Heart left ventricle (tissue), 13 donors: ENCODE data around the gene LYSMD3.

Experiments
- POLR2A ChIP-seq, 2 donors: fragments of 450-650 bp; IDR thresholded peaks; one replicate each; pipeline ENCODE4 v1.6.1; 2017; ENCODE audit warnings: antibody characterized with exemption in 2 of 2, mild to moderate bottlenecking in 2 of 2, moderate library complexity in 2 of 2
- TF ChIP-seq, protein P1 (sequence below), 12 donors: fragments of 200-600 bp; sonication (generic) in 4 of 12; IDR thresholded peaks; one replicate each; pipeline versions ENCODE4 v1.5.0 to v1.8.0; 2018 to 2022; ENCODE audit warnings: antibody characterized with exemption in 12 of 12, mild to moderate bottlenecking in 5 of 12
- donor health status: ischemic (EF 13 %, LVEDD 7.1; RV severe dilation, severe dysfunction).
- donor health status: DM: no; HTN: yes; CAD: no.
- donor health status: DM: no; HTN: no; CAD: no.
- donor health status: ischemic (EF 25% LVEDD 6.9; RV normal size, moderate dysfunction).
- donor health status: ischemic (EF 25% LVEDD 5.7; RV mildly dilated, moderate dysfunction).
- donor health status: ischemic (EF 35%, LVEDD 5.7; RV mildly dilated, moderate dysfunction).
- donor health status: nonischemic (EF 11% LVEDD 7.7; RV severe dilation, severe dysfunction).
- donor health status: DM: yes; HTN: yes; CAD: no.
- donor health status: PGD.
- donor health status: ischemic (EF 29% LVEDD 5.4; RV normal size, mild dysfunction).
- donor health status: nonischemic (EF 23%, LVEDD 6.1; RV moderate dilation, normal function).

- TF ChIP-seq, protein P1, sequence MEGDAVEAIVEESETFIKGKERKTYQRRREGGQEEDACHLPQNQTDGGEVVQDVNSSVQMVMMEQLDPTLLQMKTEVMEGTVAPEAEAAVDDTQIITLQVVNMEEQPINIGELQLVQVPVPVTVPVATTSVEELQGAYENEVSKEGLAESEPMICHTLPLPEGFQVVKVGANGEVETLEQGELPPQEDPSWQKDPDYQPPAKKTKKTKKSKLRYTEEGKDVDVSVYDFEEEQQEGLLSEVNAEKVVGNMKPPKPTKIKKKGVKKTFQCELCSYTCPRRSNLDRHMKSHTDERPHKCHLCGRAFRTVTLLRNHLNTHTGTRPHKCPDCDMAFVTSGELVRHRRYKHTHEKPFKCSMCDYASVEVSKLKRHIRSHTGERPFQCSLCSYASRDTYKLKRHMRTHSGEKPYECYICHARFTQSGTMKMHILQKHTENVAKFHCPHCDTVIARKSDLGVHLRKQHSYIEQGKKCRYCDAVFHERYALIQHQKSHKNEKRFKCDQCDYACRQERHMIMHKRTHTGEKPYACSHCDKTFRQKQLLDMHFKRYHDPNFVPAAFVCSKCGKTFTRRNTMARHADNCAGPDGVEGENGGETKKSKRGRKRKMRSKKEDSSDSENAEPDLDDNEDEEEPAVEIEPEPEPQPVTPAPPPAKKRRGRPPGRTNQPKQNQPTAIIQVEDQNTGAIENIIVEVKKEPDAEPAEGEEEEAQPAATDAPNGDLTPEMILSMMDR (IDR thresholded peaks at IDR 0.05), result no peak
- no peak for TF ChIP-seq POLR2A (IDR thresholded peaks at IDR 0.05)
These were observed 20.4 kb upstream of the LYSMD3 start for GRCh38 chr5:90549729-90550275.
